K562 (cell line): Measurements from ENCODE around the gene ZNF709. TPM values are rescaled to one million over a fixed set of nuclear protein-coding genes. Genes with fewer than 3 reads are reported as not detected.

ENCODE experiments used
- ATAC-seq: fragments of 200-7000 bp; cut with Tn5 transposase; 3 replicates; pipeline ENCODE4 v1.9.1; 2020; ENCODE audit warnings: moderate library complexity
- BruUV-seq: library from RNA; stranded (reverse); fragments of 400-500 nt; replicated peaks from 2 replicates; lab custom pipeline; 2021; lab: Mats Ljungman, UMichigan
- CTCF ChIA-PET: fragments of 300-600 bp; formaldehyde crosslinking; extraction: SDS; loops from one replicate; lab custom pipeline; 2021; ENCODE audit warnings: low intra/inter-chr PET ratio; lab: Yijun Ruan, JAX
- POLR2A ChIA-PET: fragments of 300-600, 350-650 bp; sonication (Branson Sonifier 250); formaldehyde crosslinking; extraction: SDS; loops from one replicate; lab custom pipeline; 2021; ENCODE audit warnings: antibody characterized with exemption, inconsistent platforms; lab: Yijun Ruan, JAX
- DNase-seq, 4 experiments: peaks; one replicate each; pipeline versions ENCODE4 v3.0.0 to v3.0.0-alpha.2; 2011 to 2018; ENCODE audit warnings: low spot score in 3 of 4, mixed read lengths in 3 of 4; ENCODE audit errors: extremely low read depth in 1 of 4
- FAIRE-seq: peaks from 2 replicates; lab custom pipeline; 2011; peaks lifted over from hg19 to GRCh38; lab: Jason Lieb, UNC
- H2AFZ ChIP-seq: 2 replicates; pipeline ENCODE4 v1.6.0; 2011; ENCODE audit warnings: low read depth, low read length, control low read depth, inconsistent platforms
- H3K27ac ChIP-seq: fragments of 200-600 bp; 3 replicates; pipeline ENCODE4 v1.8.0; 2011; ENCODE audit warnings: low read depth, mild to moderate bottlenecking, control low read depth, inconsistent platforms, low read length, moderate library complexity, mixed read lengths; ENCODE audit errors: extremely low read depth
- H3K27me3 ChIP-seq, 2 experiments: fragments of 300-600 bp in 1 of 2; 2 replicates in 1 of 2; 3 replicates in 1 of 2; pipeline versions ENCODE4 v1.6.0 to v1.8.0; 2011; ENCODE audit warnings: inconsistent platforms in 2 of 2, low read length in 2 of 2, mild to moderate bottlenecking in 1 of 2, mixed read lengths in 1 of 2, moderate library complexity in 1 of 2; ENCODE audit not compliant: control insufficient read depth in 2 of 2, insufficient read depth in 2 of 2
- H3K36me3 ChIP-seq: fragments of 300-600 bp; 3 replicates; pipeline ENCODE4 v1.8.0; 2011; ENCODE audit warnings: mild to moderate bottlenecking, low read length, inconsistent platforms; ENCODE audit not compliant: control insufficient read depth, insufficient read depth
- H3K4me1 ChIP-seq, 2 experiments: fragments of 200-600 bp in 1 of 2; replicated peaks in 1 of 2; 2 replicates in 1 of 2; 3 replicates in 1 of 2; pipeline versions ENCODE4 v1.5.1 to v1.8.0; 2011; ENCODE audit warnings: inconsistent platforms in 2 of 2, low read length in 2 of 2, mild to moderate bottlenecking in 1 of 2, mixed read lengths in 1 of 2, moderate library complexity in 1 of 2; ENCODE audit not compliant: control insufficient read depth in 2 of 2, insufficient read depth in 2 of 2
- H3K4me2 ChIP-seq: 2 replicates; pipeline ENCODE4 v1.6.1; 2011; ENCODE audit warnings: low read length, control low read depth, inconsistent platforms, mixed read lengths; ENCODE audit not compliant: insufficient read depth
- H3K4me3 ChIP-seq: fragments of 200-600 bp; sonication (generic), shearing (Covaris generic); 2 replicates; pipeline ENCODE4 v1.5.1; 2016; ENCODE audit warnings: control low read depth, inconsistent platforms
- H3K79me2 ChIP-seq: fragments of 200-600 bp; 3 replicates; pipeline ENCODE4 v1.8.0; 2011; ENCODE audit warnings: low read length, inconsistent platforms; ENCODE audit not compliant: control insufficient read depth, insufficient read depth
- H3K9ac ChIP-seq, 2 experiments: 2 replicates each; pipeline versions ENCODE4 v1.6.0 to v1.6.1; 2011; ENCODE audit warnings: low read depth in 2 of 2, low read length in 2 of 2, control low read depth in 1 of 2, inconsistent platforms in 1 of 2, mild to moderate bottlenecking in 1 of 2, mixed read lengths in 1 of 2; ENCODE audit not compliant: insufficient read depth in 1 of 2
- H3K9me1 ChIP-seq: one replicate; pipeline ENCODE4 v1.6.0; 2011; ENCODE audit warnings: inconsistent platforms, mild to moderate bottlenecking, low read length, moderate library complexity; ENCODE audit not compliant: control insufficient read depth, insufficient read depth
- H3K9me3 ChIP-seq: replicated peaks from 2 replicates; pipeline ENCODE4 v1.5.1; 2011; ENCODE audit warnings: low read depth, low read length, inconsistent platforms; ENCODE audit not compliant: control insufficient read depth, insufficient read depth
- H4K20me1 ChIP-seq: replicated peaks from 2 replicates; pipeline ENCODE4 v1.6.1; 2011; ENCODE audit warnings: low read length, inconsistent platforms, mixed read lengths; ENCODE audit not compliant: control insufficient read depth, insufficient read depth
- PRPF4 ChIP-seq: fragments of 200-400 bp; formaldehyde crosslinking; IDR thresholded peaks from one replicate; pipeline ENCODE4 v1.6.1; 2017; ENCODE audit warnings: low read length, low read depth, mild to moderate bottlenecking; ENCODE audit not compliant: insufficient read depth, poor library complexity, severe bottlenecking
- RFX7 ChIP-seq: fragments of 250-450 bp; sonication (Bioruptor Pico); IDR thresholded peaks from 2 replicates; pipeline ENCODE4 v1.5.1; 2021; ENCODE audit warnings: mild to moderate bottlenecking
- WGBS: fragments of 100-300 bp; shearing (Covaris generic); methylation state at CpG from one replicate; pipeline ENCODE4 v1.1.6; 2016; ENCODE audit warnings: low coverage, mixed read lengths; ENCODE audit not compliant: insufficient coverage; ENCODE audit errors: missing lambda C conversion rate; 5-methylcytosine and 5-hydroxymethylcytosine counted together
- in situ Hi-C: fragments of 300-500 bp; cut with MboI; formaldehyde crosslinking; loops from 4 replicates; pipeline ENCODE4 v1.15.0; 2018; ENCODE audit warnings: inconsistent platforms, mixed read lengths
- intact Hi-C: fragments of 100-400 bp; cut with micrococcal nuclease; formaldehyde crosslinking; loops from 2 replicates; pipeline ENCODE4 v1.14.2; 2022
- polyA plus RNA-seq, 8 experiments: library from polyadenylated mRNA; depleted of rRNA in 4 of 8; stranded (reverse) in 5 of 8; unstranded in 3 of 8; fragments of >200 nt; fragmentation: Nextera tagmentation in 2 of 8; fragmentation: Illumina TruSeq in 1 of 8; extraction: Ambion mirVana in 2 of 8; extraction: Trizol in 1 of 8; gene quantifications; 2 replicates each; pipeline versions ENCODE4 v1.2.1 to v1.2.3, GENCODE V29; 2011 to 2014; ENCODE audit warnings: inconsistent platforms in 1 of 8, missing spikeins in 1 of 8
- total RNA-seq, 7 experiments: library from RNA; depleted of rRNA in 6 of 7; stranded (reverse); fragments of >200 nt in 6 of 7; fragmentation: Illumina TruSeq in 2 of 7; extraction: Trizol in 2 of 7; gene quantifications; 2 replicates each; pipeline versions ENCODE4 v1.2.1 to v1.2.3, GENCODE V29; 2011 to 2021; ENCODE audit warnings: low replicate concordance in 1 of 7
- TF ChIP-seq, protein P1 (sequence below): fragments of 250-450 bp; sonication (Bioruptor Pico); IDR thresholded peaks from 2 replicates; pipeline ENCODE4 v1.5.0; 2020; ENCODE audit warnings: mild to moderate bottlenecking
- TF ChIP-seq, protein P2 (sequence below): fragments of 250-450 bp; sonication (Bioruptor Pico); IDR thresholded peaks from 2 replicates; pipeline ENCODE4 v1.8.0; 2021; ENCODE audit warnings: borderline replicate concordance, mild to moderate bottlenecking, moderate library complexity; ENCODE audit not compliant: poor library complexity, severe bottlenecking
- TF ChIP-seq, protein P3 (sequence below), 2 experiments: fragments of 450-650 bp in 1 of 2; sonication (generic) in 1 of 2; formaldehyde crosslinking; conservative IDR thresholded peaks; 2 replicates each; pipeline versions ENCODE4 v1.4.0 to v1.8.1; 2020 to 2022; ENCODE audit warnings: mild to moderate bottlenecking in 1 of 2, missing genetic modification reagents in 1 of 2
- TF ChIP-seq, protein P4 (sequence below): sonication (generic); IDR thresholded peaks from 2 replicates; pipeline ENCODE4 v1.6.1; 2016
- TF ChIP-seq, protein P5 (sequence below): sonication (generic); formaldehyde crosslinking; IDR thresholded peaks from 2 replicates; pipeline ENCODE4 v1.8.1; 2023; ENCODE audit warnings: mild to moderate bottlenecking, missing genetic modification reagents
- TF ChIP-seq, protein P6 (sequence below): fragments of 150-350 bp; conservative IDR thresholded peaks from 2 replicates; pipeline ENCODE4 v1.6.1; 2014; ENCODE audit warnings: low read length

Gene ZNF709
- total and polyA plus RNA-seq, 9 of the 15 experiments (the other 6 are each of a cell fraction or from before 2014, with no cell fraction given) = 0.07 to 0.69 (median 0.18) TPM

DNA sequence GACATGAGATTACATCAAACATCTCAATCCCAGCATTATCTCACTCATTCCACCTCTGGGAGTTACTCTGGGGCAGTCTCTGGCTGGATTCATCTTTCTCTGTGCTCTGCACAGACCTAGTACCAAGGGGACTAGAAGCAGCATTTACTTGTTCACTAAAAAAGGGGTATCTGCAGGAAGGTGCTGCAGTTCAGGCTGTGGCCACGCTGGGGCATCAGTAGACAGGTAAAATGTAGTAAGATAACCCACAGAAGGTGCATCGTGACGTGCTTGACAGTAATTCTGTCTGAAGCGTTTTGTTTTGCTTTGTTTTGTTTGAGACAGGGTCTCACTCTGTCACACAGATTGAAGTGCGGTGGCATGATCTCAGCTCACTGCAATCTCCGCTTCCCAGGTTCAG, 37.4 kb upstream of the ZNF709 start (continued):
- TF ChIP-seq, protein P1, sequence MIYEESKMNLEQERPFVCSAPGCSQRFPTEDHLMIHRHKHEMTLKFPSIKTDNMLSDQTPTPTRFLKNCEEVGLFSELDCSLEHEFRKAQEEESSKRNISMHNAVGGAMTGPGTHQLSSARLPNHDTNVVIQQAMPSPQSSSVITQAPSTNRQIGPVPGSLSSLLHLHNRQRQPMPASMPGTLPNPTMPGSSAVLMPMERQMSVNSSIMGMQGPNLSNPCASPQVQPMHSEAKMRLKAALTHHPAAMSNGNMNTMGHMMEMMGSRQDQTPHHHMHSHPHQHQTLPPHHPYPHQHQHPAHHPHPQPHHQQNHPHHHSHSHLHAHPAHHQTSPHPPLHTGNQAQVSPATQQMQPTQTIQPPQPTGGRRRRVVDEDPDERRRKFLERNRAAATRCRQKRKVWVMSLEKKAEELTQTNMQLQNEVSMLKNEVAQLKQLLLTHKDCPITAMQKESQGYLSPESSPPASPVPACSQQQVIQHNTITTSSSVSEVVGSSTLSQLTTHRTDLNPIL = no peak
- TF ChIP-seq, protein P2, sequence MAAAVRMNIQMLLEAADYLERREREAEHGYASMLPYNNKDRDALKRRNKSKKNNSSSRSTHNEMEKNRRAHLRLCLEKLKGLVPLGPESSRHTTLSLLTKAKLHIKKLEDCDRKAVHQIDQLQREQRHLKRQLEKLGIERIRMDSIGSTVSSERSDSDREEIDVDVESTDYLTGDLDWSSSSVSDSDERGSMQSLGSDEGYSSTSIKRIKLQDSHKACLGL (CRISPR knock-in tag) = no peak
- TF ChIP-seq, protein P3, sequence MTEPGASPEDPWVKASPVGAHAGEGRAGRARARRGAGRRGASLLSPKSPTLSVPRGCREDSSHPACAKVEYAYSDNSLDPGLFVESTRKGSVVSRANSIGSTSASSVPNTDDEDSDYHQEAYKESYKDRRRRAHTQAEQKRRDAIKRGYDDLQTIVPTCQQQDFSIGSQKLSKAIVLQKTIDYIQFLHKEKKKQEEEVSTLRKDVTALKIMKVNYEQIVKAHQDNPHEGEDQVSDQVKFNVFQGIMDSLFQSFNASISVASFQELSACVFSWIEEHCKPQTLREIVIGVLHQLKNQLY (CRISPR knock-in tag; conservative IDR thresholded peaks at IDR 0.05) = no peak
- TF ChIP-seq, protein P4, sequence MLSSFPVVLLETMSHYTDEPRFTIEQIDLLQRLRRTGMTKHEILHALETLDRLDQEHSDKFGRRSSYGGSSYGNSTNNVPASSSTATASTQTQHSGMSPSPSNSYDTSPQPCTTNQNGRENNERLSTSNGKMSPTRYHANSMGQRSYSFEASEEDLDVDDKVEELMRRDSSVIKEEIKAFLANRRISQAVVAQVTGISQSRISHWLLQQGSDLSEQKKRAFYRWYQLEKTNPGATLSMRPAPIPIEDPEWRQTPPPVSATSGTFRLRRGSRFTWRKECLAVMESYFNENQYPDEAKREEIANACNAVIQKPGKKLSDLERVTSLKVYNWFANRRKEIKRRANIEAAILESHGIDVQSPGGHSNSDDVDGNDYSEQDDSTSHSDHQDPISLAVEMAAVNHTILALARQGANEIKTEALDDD = no peak
- TF ChIP-seq RFX7 (CRISPR knock-in tag) = no peak

DNA sequence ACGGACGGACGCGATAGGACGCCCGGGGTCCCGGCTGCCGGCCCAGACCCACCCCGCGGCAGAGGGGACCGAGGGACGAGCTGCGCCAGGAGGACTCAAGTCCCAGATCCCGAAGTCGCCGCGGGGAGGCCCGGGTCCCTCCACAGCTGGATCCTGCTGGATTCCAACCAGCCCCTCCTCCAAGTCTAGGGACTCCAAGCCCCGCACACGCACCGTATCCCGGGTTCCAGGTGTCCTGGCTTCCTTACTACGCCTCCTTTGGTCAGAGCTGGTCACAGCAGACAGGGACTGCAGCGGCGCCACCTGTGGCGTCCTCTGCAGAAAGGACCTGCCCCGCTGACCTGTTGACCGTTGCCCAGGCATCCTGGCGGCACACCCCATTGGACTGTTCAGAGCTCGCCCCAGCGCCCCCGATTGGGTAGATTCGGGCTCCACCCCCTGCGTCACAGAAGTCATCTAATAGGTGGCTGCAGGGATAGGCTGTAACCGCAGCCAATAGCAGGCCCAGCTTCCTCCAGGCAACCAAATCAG, 29.0 kb upstream of the ZNF709 start:
- H3K4me1 ChIP-seq = peaks cover 0 to 5% of the 10 kb centered on the region in 2 experiments; a peak in 1 of 5 replicates
- H3K36me3 ChIP-seq = no peaks in the 10 kb centered on the region
- intact Hi-C loops = no loop called here
- WGBS = 74% methylated on average over 16 of the region's 35 CpGs
- peaks cover 7% of the 10 kb centered on the region; the same call in 1 of the 2 replicates for H3K9me3 ChIP-seq
- POLR2A ChIA-PET = no interaction called here
- CTCF ChIA-PET = no interaction called here
- in situ Hi-C loops = no loop called here
- DNase-seq (no peak), FAIRE-seq (no peak), ATAC-seq (no peak)
- no peak overlapping the region for H3K4me2 ChIP-seq
- no TSS peak for BruUV-seq
- no peaks in the 10 kb centered on the region for H3K79me2 ChIP-seq
- no peak overlapping the region for H3K9ac ChIP-seq
- H3K4me3 ChIP-seq = no peak overlapping the region
- no peak overlapping the region for H2AFZ ChIP-seq
- no peaks in the 10 kb centered on the region for H3K27me3 ChIP-seq
- no peaks in the 10 kb centered on the region for H4K20me1 ChIP-seq
- no peaks in the 10 kb centered on the region for H3K9me1 ChIP-seq
- no peak overlapping the region for H3K27ac ChIP-seq
- TF ChIP-seq, protein P5, sequence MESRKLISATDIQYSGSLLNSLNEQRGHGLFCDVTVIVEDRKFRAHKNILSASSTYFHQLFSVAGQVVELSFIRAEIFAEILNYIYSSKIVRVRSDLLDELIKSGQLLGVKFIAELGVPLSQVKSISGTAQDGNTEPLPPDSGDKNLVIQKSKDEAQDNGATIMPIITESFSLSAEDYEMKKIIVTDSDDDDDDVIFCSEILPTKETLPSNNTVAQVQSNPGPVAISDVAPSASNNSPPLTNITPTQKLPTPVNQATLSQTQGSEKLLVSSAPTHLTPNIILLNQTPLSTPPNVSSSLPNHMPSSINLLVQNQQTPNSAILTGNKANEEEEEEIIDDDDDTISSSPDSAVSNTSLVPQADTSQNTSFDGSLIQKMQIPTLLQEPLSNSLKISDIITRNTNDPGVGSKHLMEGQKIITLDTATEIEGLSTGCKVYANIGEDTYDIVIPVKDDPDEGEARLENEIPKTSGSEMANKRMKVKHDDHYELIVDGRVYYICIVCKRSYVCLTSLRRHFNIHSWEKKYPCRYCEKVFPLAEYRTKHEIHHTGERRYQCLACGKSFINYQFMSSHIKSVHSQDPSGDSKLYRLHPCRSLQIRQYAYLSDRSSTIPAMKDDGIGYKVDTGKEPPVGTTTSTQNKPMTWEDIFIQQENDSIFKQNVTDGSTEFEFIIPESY = 0 out of 2 replicates have a peak, but pooled peaks have one; percentile 30
- TF ChIP-seq, protein P6, sequence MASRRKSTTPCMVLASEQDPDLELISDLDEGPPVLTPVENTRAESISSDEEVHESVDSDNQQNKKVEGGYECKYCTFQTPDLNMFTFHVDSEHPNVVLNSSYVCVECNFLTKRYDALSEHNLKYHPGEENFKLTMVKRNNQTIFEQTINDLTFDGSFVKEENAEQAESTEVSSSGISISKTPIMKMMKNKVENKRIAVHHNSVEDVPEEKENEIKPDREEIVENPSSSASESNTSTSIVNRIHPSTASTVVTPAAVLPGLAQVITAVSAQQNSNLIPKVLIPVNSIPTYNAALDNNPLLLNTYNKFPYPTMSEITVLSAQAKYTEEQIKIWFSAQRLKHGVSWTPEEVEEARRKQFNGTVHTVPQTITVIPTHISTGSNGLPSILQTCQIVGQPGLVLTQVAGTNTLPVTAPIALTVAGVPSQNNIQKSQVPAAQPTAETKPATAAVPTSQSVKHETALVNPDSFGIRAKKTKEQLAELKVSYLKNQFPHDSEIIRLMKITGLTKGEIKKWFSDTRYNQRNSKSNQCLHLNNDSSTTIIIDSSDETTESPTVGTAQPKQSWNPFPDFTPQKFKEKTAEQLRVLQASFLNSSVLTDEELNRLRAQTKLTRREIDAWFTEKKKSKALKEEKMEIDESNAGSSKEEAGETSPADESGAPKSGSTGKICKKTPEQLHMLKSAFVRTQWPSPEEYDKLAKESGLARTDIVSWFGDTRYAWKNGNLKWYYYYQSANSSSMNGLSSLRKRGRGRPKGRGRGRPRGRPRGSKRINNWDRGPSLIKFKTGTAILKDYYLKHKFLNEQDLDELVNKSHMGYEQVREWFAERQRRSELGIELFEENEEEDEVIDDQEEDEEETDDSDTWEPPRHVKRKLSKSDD = no peak
- TF ChIP-seq PRPF4 = no peak
